Activated CD8-positive, alpha-beta memory T cell treated with anti-CD3 and anti-CD28 coated beads for 24 hours (primary cell): ENCODE results near the gene RAB3A.
"Not testable (repeated sequence)": the region's sequence is repeated elsewhere in the genome, so short reads cannot be mapped to it uniquely, and the experiment has no call there.

Experiments used
- DNase-seq: peaks from one replicate; pipeline ENCODE4 v3.0.0-alpha.2; 2020

RAB3A gene

GRCh38 chr19:18167975-18168645 lies 35.7 kb downstream of the RAB3A start:
- peak; percentile 83 for DNase-seq

GRCh38 chr19:18167011-18167410 lies 36.8 kb downstream of the RAB3A start:
- no peak for DNase-seq

GRCh38 chr19:18165794-18166544 lies 37.9 kb downstream of the RAB3A start:
- DNase-seq: no peak

- no peak for DNase-seq
Observed at GRCh38 chr19:18164072-18164471, 39.8 kb downstream of the RAB3A start.

- no peak for DNase-seq
Observed at GRCh38 chr19:18161636-18162002, 42.2 kb downstream of the RAB3A start.

GRCh38 chr19:18160971-18161635 lies 42.7 kb downstream of the RAB3A start:
- DNase-seq: peak; percentile 94

GRCh38 chr19:18160493-18160970 lies 43.3 kb downstream of the RAB3A start:
- no peak for DNase-seq

- DNase-seq: no peak
Observed at GRCh38 chr19:18159810-18160209, 44.0 kb downstream of the RAB3A start.

GRCh38 chr19:18159059-18159616 lies 44.7 kb downstream of the RAB3A start:
- DNase-seq: not testable (repeated sequence)

GRCh38 chr19:18158467-18158866 lies 45.4 kb downstream of the RAB3A start:
- DNase-seq: no peak

- no peak for DNase-seq
Observed at GRCh38 chr19:18157465-18158063, 46.3 kb downstream of the RAB3A start.

- no peak for DNase-seq
Observed at GRCh38 chr19:18156841-18157464, 46.9 kb downstream of the RAB3A start.

GRCh38 chr19:18156268-18156667 lies 47.6 kb downstream of the RAB3A start:
- no peak for DNase-seq

GRCh38 chr19:18155095-18156087 lies 48.5 kb downstream of the RAB3A start:
- no peak for DNase-seq

- peak; percentile 64 for DNase-seq
Observed at GRCh38 chr19:18153556-18154134, 50.2 kb downstream of the RAB3A start.

- DNase-seq: peak; percentile 100
Observed at GRCh38 chr19:18152817-18153555, 50.9 kb downstream of the RAB3A start, which contains the start of gene PIK3R2. PIK3R2 (plus strand) TSS chr19:18153163; CDS start chr19:18155880, 2,717 bp downstream.

GRCh38 chr19:18152442-18152816 lies 51.4 kb downstream of the RAB3A start:
- peak; percentile 99 for DNase-seq

GRCh38 chr19:18150776-18151624 lies 52.8 kb downstream of the RAB3A start:
- no peak for DNase-seq

GRCh38 chr19:18149596-18149975 lies 54.3 kb downstream of the RAB3A start:
- no peak for DNase-seq
